Measurements from ENCODE around the gene TMPO. TPM values are rescaled to one million over a fixed set of nuclear protein-coding genes. Genes with fewer than 3 reads are reported as not detected.

TMPO gene
- total RNA-seq, 4 donors from 2014 or later = 27.6 to 47.1 (median 37.7) TPM

GRCh38 chr12:98595243-98595988 is 80.0 kb downstream of the TMPO start:
- TF ChIP-seq CTCF (IDR thresholded peaks at IDR 0.05; ENCODE audit: low read depth) = no peak

Small RNAs within 50 kb of the gene (small RNA-seq; reads per million reads assigned to genes)
- 113 reads per million, percentile 98 among the genes with 10 or more reads in this experiment for gene SNORA53

Other genes with a start within 250 kb of the TMPO start
- 100 to 1,000 TPM; 322 to 423 (median 392) TPM for gene SLC25A3, start 78.1 kb downstream of the TMPO start, total RNA-seq
- gene IKBIP, start 129.2 kb downstream of the TMPO start, total RNA-seq = 10 to 100 TPM; 13.2 to 28.4 (median 24.7) TPM
- gene APAF1, start 129.7 kb downstream of the TMPO start, total RNA-seq = 10 to 100 TPM; 11.1 to 21.9 (median 13.2) TPM